GM12878 (cell line): ENCODE results near the gene COL19A1. TPM values are rescaled to one million over a fixed set of nuclear protein-coding genes. Genes with fewer than 3 reads are reported as not detected.

Experiments
- ATAC-seq: fragments of 200-7000 bp; cut with Tn5 transposase; 3 replicates; pipeline ENCODE4 v1.9.1; 2020; ENCODE audit warnings: mild to moderate bottlenecking, moderate library complexity
- BruUV-seq: library from RNA; stranded (reverse); fragments of 400-500 nt; replicated peaks from 2 replicates; lab custom pipeline; 2021; lab: Mats Ljungman, UMichigan
- CTCF ChIA-PET: fragments of 300-600 bp; sonication (Branson Sonifier 250); formaldehyde crosslinking; extraction: SDS; loops from one replicate; lab custom pipeline; 2021; ENCODE audit warnings: inconsistent platforms; lab: Yijun Ruan, JAX
- POLR2A ChIA-PET: fragments of 350-600 bp; formaldehyde crosslinking; extraction: SDS; loops from one replicate; lab custom pipeline; 2021; ENCODE audit warnings: inconsistent platforms; lab: Charles Lee
- RAD21 ChIA-PET: fragments of 300-600 bp; sonication (Branson Sonifier 250); formaldehyde crosslinking; loops from one replicate; lab custom pipeline; 2023; ENCODE audit warnings: antibody characterized with exemption; ENCODE audit not compliant: unreplicated experiment; lab: Charles Lee
- SMC1A ChIA-PET: fragments of 300-600 bp; sonication (Branson Sonifier 250); formaldehyde crosslinking; loops from one replicate; lab custom pipeline; 2023; ENCODE audit not compliant: unreplicated experiment, uncharacterized antibody; lab: Charles Lee
- DNase-seq: peaks from one replicate; pipeline ENCODE4 v3.0.0-alpha.2; 2011; ENCODE audit warnings: low read depth, low spot score
- FAIRE-seq: peaks from 3 replicates; lab custom pipeline; 2011; peaks lifted over from hg19 to GRCh38; lab: Jason Lieb, UNC
- H2AFZ ChIP-seq: 2 replicates; pipeline ENCODE4 v1.6.0; 2011; ENCODE audit warnings: low read depth, low read length, control low read depth; ENCODE audit not compliant: control insufficient read depth
- H3K27ac ChIP-seq: 2 replicates; pipeline ENCODE4 v1.5.1; 2011; ENCODE audit warnings: control low read depth; ENCODE audit not compliant: control insufficient read depth, insufficient read depth
- H3K27me3 ChIP-seq, 2 experiments: replicated peaks in 1 of 2; 2 replicates each; pipeline versions ENCODE4 v1.6.0 to v1.6.1; 2011; ENCODE audit warnings: low read length in 1 of 2; ENCODE audit not compliant: control insufficient read depth in 2 of 2, insufficient read depth in 2 of 2
- H3K36me3 ChIP-seq, 2 experiments: 2 replicates each; pipeline ENCODE4 v1.5.1; 2011; ENCODE audit warnings: low read length in 1 of 2; ENCODE audit not compliant: control insufficient read depth in 2 of 2, insufficient read depth in 2 of 2
- H3K4me1 ChIP-seq: 2 replicates; pipeline ENCODE4 v1.6.1; 2011; ENCODE audit warnings: mild to moderate bottlenecking, low read length, moderate library complexity, mixed read lengths; ENCODE audit not compliant: control insufficient read depth, insufficient read depth
- H3K4me2 ChIP-seq: 2 replicates; pipeline ENCODE4 v1.6.0; 2011; ENCODE audit warnings: control low read depth; ENCODE audit not compliant: control insufficient read depth, insufficient read depth
- H3K4me3 ChIP-seq: fragments of 200-600 bp; sonication (generic); 2 replicates; pipeline ENCODE4 v1.5.1; 2016
- H3K79me2 ChIP-seq: 2 replicates; pipeline ENCODE4 v1.6.0; 2011; ENCODE audit warnings: low read length; ENCODE audit not compliant: control insufficient read depth, insufficient read depth
- H3K9ac ChIP-seq: 2 replicates; pipeline ENCODE4 v1.8.0; 2011; ENCODE audit warnings: low read length, control low read depth, mixed read lengths; ENCODE audit not compliant: control insufficient read depth, insufficient read depth
- H3K9me3 ChIP-seq: replicated peaks from 3 replicates; pipeline ENCODE4 v1.5.1; 2011; ENCODE audit warnings: mild to moderate bottlenecking, low read length; ENCODE audit not compliant: control insufficient read depth, insufficient read depth
- H4K20me1 ChIP-seq: 2 replicates; pipeline ENCODE4 v1.6.0; 2011; ENCODE audit not compliant: control insufficient read depth, insufficient read depth
- CHD4 ChIP-seq: fragments of 200-600 bp; sonication (generic); IDR thresholded peaks from 2 replicates; pipeline ENCODE4 v1.6.1; 2016; ENCODE audit warnings: mild to moderate bottlenecking
- HDGF ChIP-seq: fragments of 450-650 bp; IDR thresholded peaks from 2 replicates; pipeline ENCODE4 v1.6.1; 2016; ENCODE audit warnings: antibody characterized with exemption
- IRF5 ChIP-seq: fragments of 450-650 bp; IDR thresholded peaks from 2 replicates; pipeline ENCODE4 v1.6.1; 2017; ENCODE audit warnings: borderline replicate concordance
- KLF5 ChIP-seq: fragments of 450-650 bp; IDR thresholded peaks from 2 replicates; pipeline ENCODE4 v1.6.1; 2014; ENCODE audit warnings: mild to moderate bottlenecking; ENCODE audit not compliant: partially characterized antibody
- RAD21 ChIP-seq: IDR thresholded peaks from 2 replicates; pipeline ENCODE4 v1.6.1; 2011; ENCODE audit warnings: mild to moderate bottlenecking, low read depth, low read length, moderate library complexity; ENCODE audit not compliant: insufficient read depth
- RELA ChIP-seq: fragments of 450-650 bp; IDR thresholded peaks from 2 replicates; pipeline ENCODE4 v1.8.0; 2014; ENCODE audit warnings: borderline replicate concordance; ENCODE audit not compliant: partially characterized antibody
- RFX5 ChIP-seq: IDR thresholded peaks from 2 replicates; pipeline ENCODE4 v1.6.1; 2011; ENCODE audit warnings: low read depth, low read length, improper control_type of control experiment
- TCF3 ChIP-seq: IDR thresholded peaks from 2 replicates; pipeline ENCODE4 v1.6.1; 2012; ENCODE audit warnings: low read depth, mild to moderate bottlenecking, low read length, borderline replicate concordance; ENCODE audit not compliant: insufficient read depth
- ZNF24 ChIP-seq: fragments of 450-650 bp; IDR thresholded peaks from 2 replicates; pipeline ENCODE4 v1.6.1; 2017; ENCODE audit warnings: antibody characterized with exemption, mild to moderate bottlenecking
- WGBS: methylation state at CpG from one replicate; pipeline ENCODE4 v1.1.6; 2016; ENCODE audit warnings: low lambda C conversion rate; ENCODE audit not compliant: insufficient replicate concordance, insufficient coverage; ENCODE audit errors: missing lambda C conversion rate; 5-methylcytosine and 5-hydroxymethylcytosine counted together
- in situ Hi-C: fragments of 300-500 bp; cut with MboI; formaldehyde crosslinking; loops from 9 replicates; pipeline ENCODE4 v1.14.3; 2018; ENCODE audit warnings: mixed read lengths
- intact Hi-C: fragments of 100-400 bp; cut with micrococcal nuclease; formaldehyde crosslinking; loops from one replicate; pipeline ENCODE4 v1.14.2; 2022; ENCODE audit not compliant: unreplicated experiment
- polyA plus RNA-seq, 11 experiments: library from polyadenylated mRNA; depleted of rRNA in 4 of 11; unstranded in 6 of 11; stranded (reverse) in 5 of 11; fragments of >200 nt; fragmentation: Nextera tagmentation in 4 of 11; fragmentation: Illumina TruSeq in 1 of 11; extraction: Ambion mirVana in 4 of 11; extraction: Trizol in 1 of 11; gene quantifications; 1 replicate in 1 of 11; 2 replicates in 10 of 11; pipeline versions ENCODE4 v1.2.1 to v1.2.3, GENCODE V29; 2011 to 2016; ENCODE audit warnings: inconsistent platforms in 2 of 11, missing spikeins in 2 of 11, low read depth in 1 of 11
- total RNA-seq, 4 experiments: library from RNA; depleted of rRNA in 3 of 4; stranded (reverse); fragments of >200 nt in 3 of 4; fragmentation: Illumina TruSeq in 1 of 4; extraction: Trizol in 1 of 4; gene quantifications; 2 replicates each; pipeline versions ENCODE4 v1.2.1 to v1.2.3, GENCODE V29; 2013 to 2021

COL19A1 gene
- total and polyA plus RNA-seq, 10 of the 15 experiments (the other 5 are each of a cell fraction or from before 2014, with no cell fraction given), result 1.1 to 13.5 (median 4.1) TPM

GRCh38 chr6:70037445-70037844 lies 171.1 kb downstream of the COL19A1 start:
- WGBS, result 95% methylated on average over 1 of the region's 1 CpG
- H3K9me3 ChIP-seq, result no peaks in the 10 kb centered on the region
- no peaks in the 10 kb centered on the region for H3K4me1 ChIP-seq
- no peak overlapping the region for H2AFZ ChIP-seq
- H4K20me1 ChIP-seq, result no peaks in the 10 kb centered on the region
- BruUV-seq, result no TSS peak
- in situ Hi-C loops, result no loop called here
- H3K27ac ChIP-seq, result no peak overlapping the region
- peaks cover 0 to 5% of the 10 kb centered on the region in 2 experiments; a peak in 2 of 4 replicates for H3K36me3 ChIP-seq
- intact Hi-C loops, result no loop called here
- ATAC-seq (no peak), DNase-seq (no peak), FAIRE-seq (no peak)
- POLR2A ChIA-PET, result no interaction called here
- no peaks in the 10 kb centered on the region for H3K27me3 ChIP-seq
- H3K4me2 ChIP-seq, result no peak overlapping the region
- RAD21 ChIA-PET, result no interaction called here
- TF ChIP-seq CHD4, result no peak
- no peak for TF ChIP-seq ZNF24
- no peak for TF ChIP-seq HDGF
- TF ChIP-seq RAD21, result no peak
- TF ChIP-seq RELA, result no peak
- TF ChIP-seq KLF5, result no peak
- no peak for TF ChIP-seq IRF5
- no peak for TF ChIP-seq RFX5
- TF ChIP-seq TCF3, result no peak
- no peak overlapping the region for H3K4me3 ChIP-seq
- CTCF ChIA-PET, result interaction anchor here (0.9 kb wide), 1 partner anchor 9 kb away, joined by 3 read pairs; no protein-coding TSS in a partner anchor
- no peak overlapping the region for H3K9ac ChIP-seq
- H3K79me2 ChIP-seq, result no peaks in the 10 kb centered on the region
- SMC1A ChIA-PET, result interaction anchor here (1.4 kb wide), 1 partner anchor 123 kb away, joined by 3 read pairs; no protein-coding TSS in a partner anchor
